ENCODE measurements around the gene ITGA7. TPM values are rescaled to one million over a fixed set of nuclear protein-coding genes. Genes with fewer than 3 reads are reported as not detected.
A peak's percentile ranks its signal among the peaks of the same experiment; 100 is the strongest.

ITGA7 gene
- total RNA-seq, 1 experiment from 2014 or later: 14.7 TPM

- H3K9me3 ChIP-seq (ENCODE audit: low read depth, low read length, poor library complexity, severe bottlenecking): no peaks in the 10 kb centered on the region
- DNase-seq (ENCODE audit: low spot score): no peak
- no peak for TF ChIP-seq EZH2 (IDR thresholded peaks at IDR 0.05; ENCODE audit: borderline replicate concordance, low read depth, low read length, poor library complexity, severe bottlenecking)
- no peak for TF ChIP-seq CTCF (conservative IDR thresholded peaks at IDR 0.05; ENCODE audit: low read depth, low read length)
- peak overlapping the region; percentile 34 for H3K4me3 ChIP-seq (ENCODE audit: low read depth, low read length, poor library complexity, severe bottlenecking)
- peak overlapping the region; percentile 77 for H3K27ac ChIP-seq (ENCODE audit: low read depth, low read length, poor library complexity, severe bottlenecking)
- no TSS peak for BruUV-seq (replicated peaks)
- peaks cover 6% of the 10 kb centered on the region for H3K36me3 ChIP-seq (ENCODE audit: insufficient read depth, low read length, poor library complexity, severe bottlenecking)
- no peaks in the 10 kb centered on the region for H3K27me3 ChIP-seq (replicated peaks; ENCODE audit: insufficient read depth, low read depth, low read length, poor library complexity)
- POLR2A ChIA-PET (ENCODE audit: low non-redundant PET): no interaction called here
- H3K4me1 ChIP-seq (ENCODE audit: insufficient read depth, low read length, poor library complexity, severe bottlenecking): peaks cover 20% of the 10 kb centered on the region
- intact Hi-C loops (cut with micrococcal nuclease; ENCODE audit: unreplicated experiment): no loop called here
- CTCF ChIA-PET: interaction anchor here (0.7 to 0.9 kb wide), 2 partner anchors 24 to 214 kb away, joined by 3 to 4 read pairs; no protein-coding TSS in a partner anchor
Measured at GRCh38 chr12:55741931-55742680, 34.4 kb upstream of the ITGA7 start.

- no TSS peak for BruUV-seq (replicated peaks)
- TF ChIP-seq EZH2 (IDR thresholded peaks at IDR 0.05; ENCODE audit: borderline replicate concordance, low read depth, low read length, poor library complexity, severe bottlenecking): no peak
- TF ChIP-seq CTCF (conservative IDR thresholded peaks at IDR 0.05; ENCODE audit: low read depth, low read length): no peak
- Histone ChIP-seq H3K27me3 (replicated peaks; ENCODE audit: insufficient read depth, low read depth, low read length, poor library complexity) (no peaks in the 10 kb centered on the region), H3K9me3 (ENCODE audit: low read depth, low read length, poor library complexity, severe bottlenecking) (no peaks in the 10 kb centered on the region), H3K4me1 (ENCODE audit: insufficient read depth, low read length, poor library complexity, severe bottlenecking) (peaks cover 15% of the 10 kb centered on the region), H3K27ac (ENCODE audit: low read depth, low read length, poor library complexity, severe bottlenecking) (no peak overlapping the region), H3K36me3 (ENCODE audit: insufficient read depth, low read length, poor library complexity, severe bottlenecking) (no peaks in the 10 kb centered on the region), H3K4me3 (ENCODE audit: low read depth, low read length, poor library complexity, severe bottlenecking) (peak overlapping the region; percentile 59)
- intact Hi-C loops (cut with micrococcal nuclease; ENCODE audit: unreplicated experiment): loop anchor here (2.0 to 5.0 kb wide), 5 partner anchors 58 to 302 kb away; partner anchors contain the start of genes ORMDL2, PYM1, RPS26 and SARNP
- ChIA-PET POLR2A (ENCODE audit: low non-redundant PET) (no interaction called here), CTCF (interaction anchor here (0.6 to 2.5 kb wide), 12 partner anchors 9 to 986 kb away, joined by 3 to 17 read pairs (median 4); partner anchors contain the start of genes ITGA7, NACA and SMARCC2)
- no peak for DNase-seq (ENCODE audit: low spot score)
Measured at GRCh38 chr12:55739025-55739378, 31.3 kb upstream of the ITGA7 start.

- no TSS peak for BruUV-seq (replicated peaks)
- no peaks in the 10 kb centered on the region for H3K9me3 ChIP-seq (ENCODE audit: low read depth, low read length, poor library complexity, severe bottlenecking)
- TF ChIP-seq CTCF (conservative IDR thresholded peaks at IDR 0.05; ENCODE audit: low read depth, low read length): peak; percentile 90
- TF ChIP-seq EZH2 (IDR thresholded peaks at IDR 0.05; ENCODE audit: borderline replicate concordance, low read depth, low read length, poor library complexity, severe bottlenecking): no peak
- no peaks in the 10 kb centered on the region for H3K27me3 ChIP-seq (replicated peaks; ENCODE audit: insufficient read depth, low read depth, low read length, poor library complexity)
- ChIA-PET CTCF (interaction anchor here (0.6 to 2.5 kb wide), 18 partner anchors 9 to 987 kb away, joined by 3 to 17 read pairs (median 4); partner anchors contain the start of genes ITGA7, NACA and SMARCC2), POLR2A (ENCODE audit: low non-redundant PET) (no interaction called here)
- peak; percentile 97 for DNase-seq (ENCODE audit: low spot score)
- H3K4me3 ChIP-seq (ENCODE audit: low read depth, low read length, poor library complexity, severe bottlenecking): peak overlapping the region; percentile 59
- peak overlapping the region; percentile 72 for H3K27ac ChIP-seq (ENCODE audit: low read depth, low read length, poor library complexity, severe bottlenecking)
- H3K36me3 ChIP-seq (ENCODE audit: insufficient read depth, low read length, poor library complexity, severe bottlenecking): no peaks in the 10 kb centered on the region
- H3K4me1 ChIP-seq (ENCODE audit: insufficient read depth, low read length, poor library complexity, severe bottlenecking): peaks cover 15% of the 10 kb centered on the region
- intact Hi-C loops (cut with micrococcal nuclease; ENCODE audit: unreplicated experiment): loop anchor here (2.0 to 5.0 kb wide), 5 partner anchors 58 to 302 kb away; partner anchors contain the start of genes ORMDL2, PYM1, RPS26 and SARNP
Measured at GRCh38 chr12:55738123-55739024, 30.7 kb upstream of the ITGA7 start.
